Thoracic aorta (tissue), 2 donors: ENCODE measurements around the gene LDLRAD4. TPM values are rescaled to one million over a fixed set of nuclear protein-coding genes. Genes with fewer than 3 reads are reported as not detected.

ENCODE experiments used
- ATAC-seq: fragments of 150-250 bp; one replicate; pipeline ENCODE4 v1.8.0; 2017; ENCODE audit warnings: low read depth; ENCODE audit not compliant: insufficient number of reproducible peaks, low FRiP score
- DNase-seq: peaks from one replicate; pipeline ENCODE4 v3.0.0-alpha.2; 2020; ENCODE audit warnings: low spot score
- H3K27ac ChIP-seq, 2 donors: fragments of 200-600 bp; sonication (generic); 1 replicate in 1 of 2; 2 replicates in 1 of 2; pipeline ENCODE4 v1.5.1; 2016; ENCODE audit warnings: mild to moderate bottlenecking in 2 of 2, moderate library complexity in 2 of 2
- H3K27me3 ChIP-seq: fragments of 200-600 bp; sonication (generic); replicated peaks from 2 replicates; pipeline ENCODE4 v1.6.0; 2016; ENCODE audit warnings: mild to moderate bottlenecking; ENCODE audit not compliant: insufficient read depth
- H3K36me3 ChIP-seq: fragments of 200-600 bp; sonication (generic); one replicate; pipeline ENCODE4 v1.5.1; 2016
- H3K4me1 ChIP-seq, 2 donors: fragments of 200-600 bp; sonication (generic); 1 replicate in 1 of 2; 2 replicates in 1 of 2; pipeline versions ENCODE4 v1.5.1 to v1.6.0; 2016; ENCODE audit warnings: low read depth in 2 of 2, mild to moderate bottlenecking in 1 of 2; ENCODE audit not compliant: control insufficient read depth in 1 of 2
- H3K4me3 ChIP-seq: fragments of 200-600 bp; sonication (generic); 2 replicates; pipeline ENCODE4 v1.5.1; 2016; ENCODE audit warnings: mild to moderate bottlenecking
- H3K9me3 ChIP-seq: fragments of 200-600 bp; sonication (generic); 2 replicates; pipeline ENCODE4 v1.5.1; 2016
- CTCF ChIP-seq: fragments of 200-600 bp; sonication (generic); IDR thresholded peaks from one replicate; pipeline ENCODE4 v1.5.1; 2019; ENCODE audit warnings: antibody characterized with exemption
- total RNA-seq, 2 donors: library from RNA; depleted of rRNA; stranded (reverse); fragments of >200 nt; gene quantifications; one replicate each; pipeline versions ENCODE4 v1.1.0 to v1.2.3, GENCODE V29; 2016

Gene LDLRAD4
- total RNA-seq, 2 donors from 2014 or later, result 98.4 to 135 TPM

- H3K4me1 ChIP-seq, result no peaks in the 10 kb centered on the region
- no peak overlapping the region for H3K27ac ChIP-seq
- ATAC-seq (no peak), DNase-seq (no peak)
- peaks cover 16% of the 10 kb centered on the region for H3K9me3 ChIP-seq
- no peaks in the 10 kb centered on the region for H3K27me3 ChIP-seq
- H3K4me3 ChIP-seq, result no peak overlapping the region
- TF ChIP-seq CTCF, result no peak
- H3K36me3 ChIP-seq, result no peaks in the 10 kb centered on the region
Measured at GRCh38 chr18:13198701-13199100, 19.9 kb upstream of the LDLRAD4 start.

DNA sequence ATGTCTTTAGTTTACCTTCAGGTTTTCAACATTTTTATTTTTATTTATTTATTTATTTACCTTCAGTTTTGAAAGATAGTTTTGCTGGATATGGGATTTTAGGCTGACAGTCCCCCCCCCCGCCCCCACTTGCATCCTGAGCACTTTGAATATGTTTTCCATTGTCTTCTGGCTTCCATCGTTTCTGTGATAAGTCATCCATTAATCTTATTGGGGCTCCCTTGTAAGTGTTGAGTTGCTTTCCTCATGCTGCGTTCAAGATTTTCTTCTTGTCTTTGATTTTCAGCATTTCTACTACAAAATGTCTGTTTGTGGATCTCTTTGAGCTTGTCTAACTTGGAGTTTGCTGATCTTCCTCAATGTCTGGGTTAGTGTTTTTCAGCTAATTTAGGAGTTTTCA lies 19.4 kb upstream of the LDLRAD4 start:
- Histone ChIP-seq H3K4me1 (no peaks in the 10 kb centered on the region), H3K9me3 (peaks cover 16% of the 10 kb centered on the region), H3K36me3 (no peaks in the 10 kb centered on the region), H3K27ac (no peak overlapping the region), H3K4me3 (no peak overlapping the region), H3K27me3 (no peaks in the 10 kb centered on the region)
- ATAC-seq (no peak), DNase-seq (no peak)
- no peak for TF ChIP-seq CTCF

DNA sequence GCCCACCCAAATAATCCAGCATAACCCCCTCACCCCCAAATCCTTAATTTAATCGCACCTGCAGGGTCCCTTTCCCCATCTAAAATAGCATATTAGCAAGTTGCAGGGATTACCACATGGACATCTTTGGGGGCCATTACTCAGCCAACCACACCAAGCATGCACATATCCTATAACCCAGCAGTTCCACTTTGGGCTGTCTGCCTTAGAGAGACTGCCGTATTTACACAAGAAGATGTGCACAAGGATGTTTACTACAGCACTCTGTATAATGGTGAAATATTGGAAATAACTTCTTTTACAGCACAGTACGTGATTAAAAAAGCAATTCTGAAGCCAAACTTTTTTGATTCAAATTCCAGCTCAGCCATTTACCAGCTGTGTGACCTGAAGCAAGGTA lies 17.3 kb upstream of the LDLRAD4 start:
- DNase-seq, result no peak
- no peak for ATAC-seq
- H3K36me3 ChIP-seq, result no peaks in the 10 kb centered on the region

GRCh38 chr18:13202571-13202970 lies 16.0 kb upstream of the LDLRAD4 start:
- Histone ChIP-seq H3K36me3 (no peaks in the 10 kb centered on the region), H3K27me3 (no peaks in the 10 kb centered on the region), H3K4me3 (no peak overlapping the region), H3K4me1 (no peaks in the 10 kb centered on the region), H3K27ac (no peak overlapping the region), H3K9me3 (peaks cover 16% of the 10 kb centered on the region)
- ATAC-seq (no peak), DNase-seq (no peak)
- TF ChIP-seq CTCF, result no peak

More for the DNA sequence above, 17.3 kb upstream of the LDLRAD4 start:
- H3K27me3 ChIP-seq, result no peaks in the 10 kb centered on the region
- TF ChIP-seq CTCF, result no peak
- H3K4me1 ChIP-seq, result no peaks in the 10 kb centered on the region
- H3K9me3 ChIP-seq, result peaks cover 16% of the 10 kb centered on the region
- no peak overlapping the region for H3K4me3 ChIP-seq
- H3K27ac ChIP-seq, result no peak overlapping the region

GRCh38 chr18:13206301-13206700 lies 12.3 kb upstream of the LDLRAD4 start:
- Histone ChIP-seq H3K4me3 (no peak overlapping the region), H3K4me1 (no peaks in the 10 kb centered on the region), H3K27me3 (no peaks in the 10 kb centered on the region), H3K36me3 (no peaks in the 10 kb centered on the region), H3K27ac (no peak overlapping the region), H3K9me3 (no peaks in the 10 kb centered on the region)
- TF ChIP-seq CTCF, result no peak
- DNase-seq (no peak), ATAC-seq (no peak)
